Muscle of back (tissue), 11 donors: ENCODE results near the gene TMEM38A. TPM values are rescaled to one million over a fixed set of nuclear protein-coding genes. Genes with fewer than 3 reads are reported as not detected.
"Not testable (repeated sequence)": the region's sequence is repeated elsewhere in the genome, so short reads cannot be mapped to it uniquely, and the experiment has no call there.

ENCODE experiments used
- DNase-seq, 3 donors: peaks; one replicate each; pipeline versions ENCODE4 v3.0.0 to v3.0.0-alpha.2; 2013
- polyA plus RNA-seq, 10 donors: library from polyadenylated mRNA; unstranded; fragments of 120-200 nt; gene quantifications; one replicate each; pipeline ENCODE4 v1.2.1, GENCODE V29; 2013; ENCODE audit not compliant: insufficient read length in 10 of 10

Gene TMEM38A
- polyA plus RNA-seq, 10 donors, result 66.0 to 164 (median 113) TPM

DNA sequence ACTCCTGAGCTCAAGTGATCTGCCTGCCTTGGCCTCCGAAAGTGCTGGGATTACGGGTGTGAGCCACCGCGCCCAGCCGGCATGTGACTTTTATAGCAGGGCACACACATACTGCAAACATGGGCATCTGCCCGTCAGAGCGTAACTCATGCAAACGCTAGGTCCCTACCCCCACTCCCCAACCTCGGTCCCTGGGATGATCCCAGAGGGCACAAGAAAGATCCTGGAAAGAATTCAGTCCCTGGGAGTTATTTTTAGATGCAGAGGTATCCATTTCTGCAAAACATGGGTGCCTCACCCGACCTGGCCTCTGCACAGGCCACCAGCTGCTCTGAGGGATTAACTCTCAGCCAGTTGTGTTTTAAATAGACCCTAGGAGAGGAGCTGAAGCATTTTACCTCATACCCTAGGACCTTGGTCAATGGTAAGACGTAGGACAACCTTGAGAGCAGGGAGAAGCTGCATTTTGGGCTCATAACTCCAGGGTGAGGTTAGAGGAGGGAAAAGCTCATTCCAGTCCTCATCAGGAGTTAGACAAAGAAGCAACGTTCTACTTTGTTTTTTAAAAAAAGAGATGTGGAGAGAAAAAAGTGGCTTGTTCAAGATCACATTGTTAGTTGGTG, 10.8 kb downstream of the TMEM38A start:
- DNase-seq, result peak; percentile 37 to 70 (median 62)

DNA sequence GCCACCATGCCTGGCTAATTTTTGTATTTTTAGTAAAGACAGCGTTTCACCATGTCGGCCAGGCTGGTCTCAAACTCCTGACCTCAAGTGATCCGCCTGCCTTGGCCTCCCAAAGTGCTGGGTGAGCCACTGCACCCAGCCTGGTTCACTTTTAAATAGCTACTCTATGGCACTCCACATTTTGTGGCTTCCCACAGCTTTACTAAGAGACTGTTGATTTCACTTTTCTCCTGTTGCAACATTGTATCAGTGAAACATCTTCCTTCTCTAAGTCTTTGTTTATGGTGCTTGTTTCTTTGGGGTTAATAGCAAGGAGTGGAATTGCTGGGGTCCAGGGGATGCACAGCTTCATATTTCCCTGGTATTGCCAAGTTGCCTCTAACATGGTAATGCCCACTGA, 12.3 kb downstream of the TMEM38A start:
- DNase-seq, result no peak

DNA sequence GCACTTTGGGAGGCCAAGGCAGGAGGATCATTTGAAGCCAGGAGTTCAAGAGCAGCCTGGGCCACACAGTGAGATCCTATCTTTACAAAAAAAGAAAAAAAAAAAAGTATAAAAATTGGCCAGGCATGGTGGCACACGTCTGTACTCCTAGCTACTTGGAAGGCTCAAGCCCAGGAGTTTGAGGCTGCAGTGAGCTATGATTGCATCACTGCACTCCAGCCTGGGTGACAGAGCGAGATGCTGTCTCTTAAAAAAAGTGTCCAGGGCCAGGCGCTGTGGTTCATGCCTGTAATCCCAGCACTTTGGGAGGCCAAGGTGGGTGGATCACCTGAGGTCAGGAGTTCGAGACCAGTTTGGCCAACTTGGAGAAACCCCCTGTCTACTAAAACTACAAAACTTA, 12.9 kb downstream of the TMEM38A start:
- not testable (repeated sequence) for DNase-seq

DNA sequence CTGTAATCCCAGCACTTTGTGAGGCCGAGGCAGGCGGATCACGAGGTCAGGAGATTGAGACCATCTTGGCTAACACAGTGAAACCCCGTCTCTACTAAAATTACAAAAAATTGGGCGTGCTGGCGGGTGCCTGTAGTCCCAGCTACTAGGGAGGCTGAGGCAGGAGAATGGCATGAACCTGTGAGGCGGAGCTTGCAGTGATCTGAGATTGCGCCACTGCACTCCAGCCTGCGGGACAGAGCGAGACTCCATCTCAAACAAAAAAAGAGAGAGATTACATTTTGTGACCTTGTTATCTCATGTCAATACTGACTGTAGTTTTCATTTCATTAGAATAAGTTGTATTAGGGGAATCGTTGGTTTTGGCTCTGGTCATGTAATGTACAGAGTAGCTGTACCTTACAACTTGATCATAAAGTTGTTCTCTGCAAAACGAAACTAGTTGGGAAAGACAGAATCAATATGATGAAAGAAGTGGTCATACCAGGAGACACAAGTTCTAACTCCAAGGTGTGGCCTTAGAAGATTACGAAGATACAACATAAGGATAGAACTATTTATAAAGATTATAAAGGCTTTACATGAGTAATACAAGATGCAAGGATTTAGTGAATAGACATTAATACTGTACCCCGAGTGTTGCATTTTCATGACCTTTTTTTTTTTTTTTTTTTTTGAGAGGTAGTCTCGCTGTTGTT, 15.3 kb downstream of the TMEM38A start:
- no peak for DNase-seq

DNA sequence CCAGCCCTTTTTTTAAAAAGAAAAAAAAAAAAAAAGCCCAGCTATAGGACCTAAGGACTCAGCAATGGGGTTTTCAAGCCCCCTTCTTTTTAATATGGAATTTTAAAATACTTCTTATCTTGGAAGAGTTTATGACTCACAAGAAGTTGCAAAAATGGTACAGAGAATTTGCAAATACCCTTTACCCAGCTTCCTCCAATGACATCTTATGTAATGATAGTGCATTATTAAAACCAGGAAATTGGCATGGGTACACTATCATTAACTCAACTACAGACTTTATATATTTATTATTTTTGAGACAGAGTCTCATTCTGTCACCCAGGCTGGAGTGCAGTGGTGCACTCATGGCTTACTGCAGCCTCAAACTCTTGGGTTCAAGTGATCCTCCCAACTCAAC, 16.1 kb downstream of the TMEM38A start:
- DNase-seq, result no peak

DNA sequence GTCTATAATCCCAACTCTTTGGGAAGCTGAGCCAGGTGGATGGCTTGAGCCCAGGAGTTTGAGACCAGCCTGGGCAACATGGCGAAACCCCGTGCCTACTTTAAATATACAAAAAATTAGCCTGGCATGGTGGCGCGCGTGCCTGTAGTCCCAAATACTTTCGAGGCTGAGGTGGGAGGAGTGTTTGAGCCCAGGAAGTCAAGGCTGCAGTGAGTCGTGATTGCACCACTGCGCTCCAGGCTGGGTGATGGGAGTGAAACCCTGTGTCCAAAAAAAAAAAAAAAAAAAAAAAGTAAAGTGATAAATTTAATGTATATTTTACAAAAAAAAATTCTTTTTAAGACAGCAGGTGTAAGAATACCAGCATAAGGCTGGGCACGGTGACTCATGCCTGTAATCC, 17.6 kb downstream of the TMEM38A start:
- DNase-seq, result no peak

DNA sequence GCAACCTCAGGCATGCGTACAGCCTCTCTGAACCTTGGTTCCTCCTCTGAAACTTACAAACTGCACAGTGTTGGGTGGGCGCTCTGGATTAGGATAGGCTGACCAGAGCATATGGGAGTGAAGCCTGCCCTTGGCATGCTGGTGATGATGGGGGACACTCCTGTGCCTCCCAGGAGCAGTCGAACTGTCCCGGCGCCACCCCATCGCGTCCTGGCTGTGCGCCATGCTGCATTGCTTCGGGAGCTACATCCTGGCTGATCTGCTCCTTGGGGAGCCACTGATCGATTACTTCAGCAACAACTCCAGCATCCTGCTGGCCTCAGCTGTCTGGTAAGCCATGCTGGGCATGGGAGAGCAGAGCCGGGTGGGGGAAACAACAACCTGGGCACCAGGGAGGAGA, 18.9 kb downstream of the TMEM38A start:
- no peak for DNase-seq

DNA sequence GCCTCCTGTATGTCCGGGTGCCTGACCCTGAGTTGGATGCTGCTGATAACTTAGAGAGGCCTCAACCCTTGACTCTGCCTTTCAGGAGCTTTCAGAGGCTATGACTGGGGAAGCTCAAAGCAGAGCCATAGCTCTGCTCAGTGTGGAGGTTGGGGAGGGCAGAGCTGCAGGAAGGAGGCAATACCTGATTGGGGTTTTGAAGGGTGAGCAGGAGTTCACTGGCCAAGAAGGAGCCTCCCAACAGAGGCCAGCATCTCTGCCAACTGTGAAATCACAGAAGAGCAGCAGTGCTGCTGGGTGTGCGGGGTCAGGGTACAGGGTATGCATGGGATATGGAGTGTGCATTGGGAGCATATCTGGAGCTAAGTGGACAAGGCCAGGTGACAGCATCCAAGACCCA, 21.6 kb downstream of the TMEM38A start:
- no peak for DNase-seq

DNA sequence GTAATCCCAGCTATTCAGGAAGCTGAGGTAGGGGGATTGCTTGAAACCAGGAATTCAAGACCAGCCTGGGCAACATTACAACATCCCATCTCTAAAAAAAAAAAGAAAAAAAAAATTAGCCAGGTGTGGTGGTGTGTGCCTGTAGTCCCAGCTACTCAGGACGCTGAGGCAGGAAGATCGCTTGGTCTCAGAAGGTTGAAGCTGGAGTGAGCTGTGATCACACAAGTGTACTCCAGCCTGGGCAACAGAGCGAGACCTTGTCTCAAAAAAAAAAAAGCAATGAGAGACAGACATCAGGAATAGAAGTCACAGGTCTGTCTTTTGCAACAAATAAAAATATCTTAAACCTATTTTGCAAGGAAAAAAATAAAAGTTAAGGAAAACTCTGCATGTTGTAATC, 23.3 kb downstream of the TMEM38A start:
- DNase-seq, result no peak

DNA sequence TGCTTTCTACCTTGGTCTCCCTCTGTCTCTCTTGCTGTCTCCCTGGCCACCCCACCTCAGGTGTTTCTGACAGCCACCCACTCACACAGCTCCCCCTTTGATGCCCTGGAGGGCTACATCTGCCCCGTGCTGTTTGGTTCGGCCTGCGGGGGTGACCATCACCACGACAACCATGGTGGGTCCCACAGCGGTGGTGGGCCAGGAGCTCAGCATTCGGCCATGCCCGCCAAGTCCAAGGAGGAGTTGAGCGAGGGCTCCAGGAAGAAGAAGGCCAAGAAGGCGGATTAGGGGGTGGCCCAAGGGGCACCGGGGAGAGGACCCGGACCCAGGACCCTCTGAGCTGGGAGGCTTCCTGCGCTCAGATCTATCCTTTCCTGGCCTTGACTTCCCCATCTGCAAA, 27.1 kb downstream of the TMEM38A start:
- no peak for DNase-seq

DNA sequence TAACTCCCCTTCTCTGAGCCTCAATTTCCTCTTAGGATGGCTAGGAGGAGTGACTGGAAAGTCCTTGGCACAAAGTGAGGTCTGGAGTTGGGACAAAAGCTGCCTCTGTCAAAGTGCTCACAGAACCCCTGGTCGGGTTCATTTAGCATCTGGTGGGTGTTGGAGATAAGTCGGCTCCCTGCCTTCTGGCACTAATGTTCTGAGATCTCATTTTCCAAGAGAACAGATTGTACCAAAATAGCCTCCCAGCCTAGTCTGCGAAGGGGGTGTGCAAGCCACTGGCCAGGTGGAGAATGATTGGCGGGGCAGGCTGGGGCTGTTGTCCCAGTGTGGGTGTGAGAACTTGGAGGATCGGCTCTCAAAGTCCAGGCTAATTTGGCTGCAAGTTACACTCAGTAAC, 38.0 kb downstream of the TMEM38A start:
- peak; percentile 25 to 33 (median 32) for DNase-seq

DNA sequence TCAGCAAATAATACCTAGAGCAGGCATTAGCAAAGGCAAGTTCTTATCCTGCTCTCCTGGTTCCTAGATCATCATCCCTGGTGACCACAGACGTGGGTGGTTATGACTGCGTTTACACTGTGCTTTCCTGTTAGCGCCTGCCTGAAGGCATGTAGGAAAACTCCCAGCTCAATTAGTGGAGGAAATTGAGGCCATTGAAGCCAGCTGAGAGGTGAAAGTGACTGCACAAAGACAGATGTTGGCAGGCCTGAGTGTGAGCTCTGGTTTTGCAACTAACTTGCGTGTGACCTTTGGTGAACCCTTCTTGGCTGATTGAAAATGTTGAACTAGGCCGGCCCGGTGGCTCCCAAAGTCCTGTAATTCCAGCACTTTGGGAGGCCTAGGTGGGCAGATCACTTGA, 41.2 kb downstream of the TMEM38A start:
- DNase-seq, result peak; percentile 8 to 31 (median 25)

DNA sequence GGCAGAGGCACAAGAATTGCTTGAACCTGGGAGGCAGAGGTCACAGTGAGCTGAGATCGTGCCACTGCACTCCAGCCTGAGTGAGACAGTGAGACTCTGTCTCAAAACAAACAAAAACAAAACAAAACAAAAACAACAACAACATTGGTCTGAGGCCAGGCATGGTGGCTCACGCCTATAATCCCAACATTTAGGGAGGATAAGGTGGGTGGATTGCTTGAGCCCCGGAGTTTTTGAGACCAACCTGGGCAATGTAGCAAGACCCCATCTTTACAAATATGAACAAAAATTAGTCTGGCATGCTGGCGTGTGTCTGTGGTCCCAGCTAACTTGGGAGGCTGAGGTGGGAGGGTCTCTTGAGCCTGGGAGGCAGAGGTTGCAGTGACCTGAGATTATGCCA, 42.7 kb downstream of the TMEM38A start:
- no peak for DNase-seq

DNA sequence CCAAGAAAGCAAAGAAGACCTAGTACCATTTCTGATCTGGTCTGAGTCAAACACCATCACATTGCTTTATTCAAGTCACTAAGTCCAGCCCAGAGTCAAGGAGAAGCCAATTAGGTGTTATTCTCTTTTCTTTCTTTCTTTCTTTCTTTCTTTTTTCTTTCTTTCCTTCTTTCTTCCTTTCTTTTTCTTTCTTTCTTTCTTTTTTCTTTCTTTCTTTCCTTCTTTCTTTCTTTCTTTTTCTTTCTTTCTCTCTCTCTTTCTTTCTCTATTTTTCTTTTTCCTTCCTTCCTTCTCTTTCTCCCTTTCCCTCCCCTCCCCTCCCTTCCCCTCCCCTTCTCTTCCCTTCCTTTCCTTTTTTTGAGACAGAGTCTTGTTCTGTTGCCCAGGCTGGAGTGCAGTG, 49.9 kb downstream of the TMEM38A start:
- DNase-seq, result not testable (repeated sequence)

DNA sequence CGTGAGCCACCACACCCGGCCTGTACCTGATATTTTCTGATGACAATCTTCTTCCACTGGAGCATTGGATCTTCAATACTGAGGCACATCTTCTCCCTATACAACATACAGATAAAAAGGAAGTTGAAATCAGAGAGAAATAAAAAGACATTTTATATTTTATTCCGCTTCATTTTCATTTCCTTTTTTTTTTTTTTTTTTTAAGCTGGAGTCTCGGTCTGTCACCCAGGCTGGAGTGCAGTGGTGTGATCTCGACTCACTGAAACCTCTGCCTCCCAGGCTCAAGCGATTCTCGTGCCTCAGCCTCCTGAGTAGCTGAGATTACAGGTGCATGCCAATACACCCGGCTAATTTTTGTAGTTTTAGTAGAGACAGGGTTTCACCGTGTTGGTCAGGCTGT, 51.4 kb downstream of the TMEM38A start:
- DNase-seq, result not testable (repeated sequence)

DNA sequence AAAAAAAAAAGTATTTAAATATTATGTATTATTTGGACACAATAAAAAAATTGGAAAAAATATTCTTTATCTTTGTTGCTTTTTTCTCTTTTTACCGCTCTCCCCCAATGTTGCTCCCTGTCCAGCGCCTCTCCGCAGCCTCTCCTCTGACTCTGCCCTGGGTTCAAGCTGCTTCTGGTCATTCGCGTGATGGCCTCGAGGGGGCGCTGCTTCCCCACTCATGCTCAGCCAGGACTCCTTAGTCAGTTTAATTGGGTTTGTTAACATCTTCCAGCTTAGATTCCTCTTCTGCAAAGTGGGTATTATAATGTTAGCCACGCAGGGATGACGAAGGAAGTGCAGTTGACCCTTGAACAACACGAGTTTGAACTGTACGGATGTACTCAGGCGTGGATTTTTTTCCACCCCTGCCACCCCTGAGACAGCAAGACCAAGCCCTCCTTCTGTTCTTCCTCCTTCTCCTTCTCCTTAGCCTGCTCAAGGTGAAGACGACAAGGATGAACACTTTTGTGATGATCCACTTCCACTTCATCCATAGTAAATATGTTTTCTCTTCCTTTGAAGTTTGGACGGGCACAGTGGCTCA, 53.9 kb downstream of the TMEM38A start:
- peak in 2 of 3 donors; percentile 27 to 31 for DNase-seq

DNA sequence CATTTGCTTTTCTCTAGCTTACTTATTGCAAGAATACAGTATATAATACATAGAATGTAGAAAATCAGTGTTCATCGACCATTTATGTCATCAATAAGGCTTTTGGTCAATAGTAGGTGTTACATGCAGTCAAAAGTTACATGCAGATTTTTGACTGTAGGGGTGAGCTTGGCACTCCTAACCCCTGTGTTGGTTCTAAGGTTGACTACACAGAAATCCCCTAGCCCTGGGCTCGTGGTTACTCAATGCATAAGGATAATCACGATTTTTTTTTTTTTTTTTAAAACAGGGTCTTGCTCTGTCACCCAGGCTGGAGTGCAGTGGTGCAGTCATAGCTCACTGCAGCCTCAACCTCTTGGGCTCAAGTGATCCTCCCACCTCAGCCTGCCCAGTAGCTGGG, 54.7 kb downstream of the TMEM38A start:
- no peak for DNase-seq

DNA sequence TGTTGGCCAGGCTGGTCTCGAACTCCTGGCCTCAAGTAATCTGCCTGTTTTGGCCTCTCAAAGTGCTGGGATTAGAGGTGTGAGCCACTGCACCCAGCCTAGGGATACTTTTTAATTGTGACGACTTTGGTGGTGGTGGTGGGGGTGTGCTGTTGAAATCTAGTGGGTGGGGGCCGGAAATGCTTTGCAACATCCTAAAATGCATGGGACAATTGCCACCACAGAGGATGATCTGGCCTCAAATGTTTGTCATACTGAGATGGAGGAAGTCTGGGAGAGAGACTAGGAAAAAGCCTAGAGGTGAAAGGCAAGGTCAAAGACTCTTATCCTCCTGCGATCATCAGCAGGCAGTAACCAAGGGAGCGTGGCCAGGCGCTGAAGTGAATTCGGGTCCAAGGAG, 60.1 kb downstream of the TMEM38A start:
- DNase-seq, result no peak

DNA sequence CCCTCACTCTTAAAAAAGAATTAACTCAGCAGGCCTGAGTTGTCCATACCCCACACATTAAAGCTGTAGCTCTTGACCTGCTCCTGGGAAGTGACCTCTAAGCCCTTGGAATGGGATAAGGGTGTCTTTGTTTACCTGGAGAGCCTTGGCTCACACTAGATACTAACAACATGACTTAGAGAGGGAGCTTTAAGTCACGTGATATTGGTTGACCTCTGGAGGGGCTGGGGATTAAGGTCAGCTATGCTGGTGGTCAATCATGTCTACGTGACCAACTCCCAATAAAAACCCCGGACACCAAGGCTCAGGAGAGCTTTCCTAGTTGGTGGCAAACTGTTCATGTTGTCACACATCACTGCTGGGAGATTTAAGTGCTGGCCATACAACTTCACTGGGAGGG, 61.7 kb downstream of the TMEM38A start:
- no peak for DNase-seq

DNA sequence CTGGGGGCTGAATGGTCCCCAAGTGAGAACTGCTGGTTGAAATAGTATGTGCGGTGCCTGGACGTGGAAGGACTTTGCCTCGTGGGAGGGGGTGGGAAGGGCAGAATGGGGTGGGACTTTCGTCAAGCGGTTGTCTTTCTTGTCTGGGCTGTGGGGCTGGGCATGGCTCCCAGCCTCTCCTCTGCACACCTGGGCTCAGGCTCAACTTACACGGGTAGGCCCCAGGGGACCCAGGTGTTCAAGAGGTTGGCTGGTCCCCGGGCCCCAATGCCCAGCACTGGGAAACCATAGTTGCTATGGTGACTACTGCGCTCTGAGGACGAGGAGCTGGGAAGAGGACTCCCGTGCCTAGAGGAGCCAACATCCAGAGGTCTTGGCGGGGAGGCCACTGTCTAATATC, 66.0 kb downstream of the TMEM38A start:
- no peak for DNase-seq

DNA sequence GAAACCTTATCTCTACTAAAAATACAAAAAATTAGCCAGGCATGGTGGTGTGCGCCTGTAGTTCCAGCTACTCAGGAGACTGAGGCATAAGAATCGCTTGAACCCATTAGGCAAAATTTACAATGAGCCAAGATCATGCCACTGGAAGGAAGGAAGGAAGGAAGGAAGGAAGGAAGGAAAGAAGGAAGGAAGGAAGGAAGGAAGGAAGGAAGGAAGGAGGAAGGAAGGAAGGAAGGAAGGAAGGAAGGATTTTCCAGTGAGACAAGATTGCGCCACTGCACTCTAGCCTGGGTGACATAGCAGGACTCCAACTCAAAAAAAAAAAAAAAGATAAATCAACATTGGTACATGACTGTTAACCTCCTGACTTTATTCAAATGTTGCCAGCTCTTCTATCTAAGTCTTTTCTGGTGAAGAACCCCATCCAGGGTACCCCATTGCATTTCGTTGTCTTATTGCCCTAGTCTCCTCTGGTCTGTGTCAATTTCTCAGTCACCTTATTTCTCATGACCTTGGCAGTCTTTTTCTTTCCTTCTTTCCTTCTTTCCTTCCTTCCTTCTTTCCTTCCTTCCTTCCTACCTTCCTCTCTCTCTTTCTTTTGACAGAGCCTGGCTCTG, 74.8 kb downstream of the TMEM38A start:
- not testable (repeated sequence) for DNase-seq

DNA sequence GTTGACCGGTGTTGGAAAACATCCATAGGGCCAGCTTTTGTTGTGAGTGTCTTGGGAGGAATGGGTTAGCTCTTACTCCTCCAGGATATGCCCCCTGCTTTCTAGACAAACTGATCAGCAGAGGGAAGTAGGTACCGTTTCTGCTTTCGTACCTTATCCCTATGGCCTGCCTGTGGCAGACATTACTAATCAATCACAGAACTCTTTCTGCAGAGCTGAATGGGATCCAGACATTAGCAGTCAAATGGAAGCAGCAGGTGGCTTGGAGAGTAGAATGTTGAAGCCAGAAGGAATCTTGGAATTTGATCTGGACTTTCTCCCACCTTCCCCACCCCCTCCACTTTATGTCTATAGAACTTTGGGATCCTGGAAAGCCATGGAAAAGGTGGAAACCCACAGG, 75.8 kb downstream of the TMEM38A start:
- no peak for DNase-seq

DNA sequence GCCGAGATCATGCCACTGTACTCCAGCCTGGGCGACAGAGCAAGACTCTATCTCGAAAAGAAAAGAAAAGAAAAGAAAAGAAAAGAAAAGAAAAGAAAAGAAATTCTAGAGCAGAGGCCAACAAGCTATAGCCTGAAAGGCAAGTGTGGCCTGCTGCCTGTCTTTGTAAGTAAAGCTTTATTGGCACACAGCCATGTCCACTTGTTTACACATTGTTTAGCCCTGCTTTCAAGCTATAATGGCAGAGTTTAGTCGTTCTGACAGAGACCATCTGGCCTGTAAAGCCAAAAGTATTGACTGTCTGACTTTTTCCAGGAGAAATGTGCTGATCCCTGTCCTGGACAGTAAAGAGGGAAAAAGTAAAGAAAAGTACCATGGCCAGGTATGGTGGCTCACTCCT, 77.0 kb downstream of the TMEM38A start:
- DNase-seq, result no peak
